Nephron (organoid): Measurements from ENCODE around the gene PCSK9.

Source experiments
- H3K27ac Mint-ChIP-seq, 3 experiments: 2 replicates each; pipeline ENCODE4 v1.8.0; 2020; ENCODE audit warnings: mixed read lengths in 3 of 3, mild to moderate bottlenecking in 2 of 3, moderate library complexity in 1 of 3
- H3K27me3 Mint-ChIP-seq: 2 replicates; pipeline ENCODE4 v1.8.0; 2021; ENCODE audit warnings: low read depth, mild to moderate bottlenecking, moderate library complexity, mixed read lengths
- H3K36me3 Mint-ChIP-seq: 2 replicates; pipeline ENCODE4 v1.8.0; 2020; ENCODE audit warnings: low read depth, mixed read lengths
- H3K4me1 Mint-ChIP-seq: 2 replicates; pipeline ENCODE4 v1.8.0; 2020; ENCODE audit warnings: mixed read lengths
- H3K4me3 Mint-ChIP-seq, 3 experiments: 2 replicates each; pipeline ENCODE4 v1.8.0; 2020; ENCODE audit warnings: mild to moderate bottlenecking in 3 of 3, mixed read lengths in 3 of 3, moderate library complexity in 2 of 3
- H3K9me3 Mint-ChIP-seq: 2 replicates; pipeline ENCODE4 v1.8.0; 2020; ENCODE audit warnings: mixed read lengths
- CTCF ChIP-seq, 3 experiments: fragments of 200-600 bp; sonication (generic); IDR thresholded peaks; one replicate each; pipeline ENCODE4 v1.5.0; 2021; ENCODE audit warnings: antibody characterized with exemption in 3 of 3; ENCODE audit not compliant: unreplicated experiment in 3 of 3

The PCSK9 gene

GRCh38 chr1:55033265-55033614 is 6.1 kb upstream of the PCSK9 start:
- peaks cover 3% of the 10 kb centered on the region for H3K9me3 Mint-ChIP-seq
- H3K4me1 Mint-ChIP-seq: peaks cover 4% of the 10 kb centered on the region
- peak overlapping the region in 2 of 3 experiments; percentile 9 to 57 for H3K27ac Mint-ChIP-seq
- no peak overlapping the region for H3K4me3 Mint-ChIP-seq
- H3K27me3 Mint-ChIP-seq: peaks cover 55% of the 10 kb centered on the region
- no peak for TF ChIP-seq CTCF (IDR thresholded peaks at IDR 0.05; ENCODE audit: unreplicated experiment in 3 of 3)
- peaks cover 9% of the 10 kb centered on the region for H3K36me3 Mint-ChIP-seq

GRCh38 chr1:55034476-55035133 is 4.7 kb upstream of the PCSK9 start:
- H3K4me3 Mint-ChIP-seq: no peak overlapping the region
- H3K4me1 Mint-ChIP-seq: peaks cover 14% of the 10 kb centered on the region
- no peak for TF ChIP-seq CTCF (IDR thresholded peaks at IDR 0.05; ENCODE audit: unreplicated experiment in 3 of 3)
- H3K27ac Mint-ChIP-seq: no peak overlapping the region
- H3K27me3 Mint-ChIP-seq: peaks cover 69% of the 10 kb centered on the region
- H3K9me3 Mint-ChIP-seq: peaks cover 3% of the 10 kb centered on the region
- peaks cover 9% of the 10 kb centered on the region for H3K36me3 Mint-ChIP-seq

GRCh38 chr1:55035904-55036303 is 3.4 kb upstream of the PCSK9 start:
- Mint-ChIP-seq H3K27ac (no peak overlapping the region), H3K4me1 (peaks cover 21% of the 10 kb centered on the region), H3K27me3 (peaks cover 76% of the 10 kb centered on the region), H3K4me3 (no peak overlapping the region), H3K9me3 (peaks cover 3% of the 10 kb centered on the region), H3K36me3 (peaks cover 9% of the 10 kb centered on the region)
- TF ChIP-seq CTCF (IDR thresholded peaks at IDR 0.05; ENCODE audit: unreplicated experiment in 3 of 3): no peak

GRCh38 chr1:55037733-55038551 is 1.4 kb upstream of the PCSK9 start:
- peaks cover 21% of the 10 kb centered on the region for H3K4me1 Mint-ChIP-seq
- TF ChIP-seq CTCF (IDR thresholded peaks at IDR 0.05; ENCODE audit: unreplicated experiment in 3 of 3): no peak
- no peak overlapping the region for H3K27ac Mint-ChIP-seq
- peak overlapping the region in 2 of 3 experiments; percentile 24 to 44 for H3K4me3 Mint-ChIP-seq
- H3K36me3 Mint-ChIP-seq: peaks cover 4% of the 10 kb centered on the region
- peaks cover 96% of the 10 kb centered on the region for H3K27me3 Mint-ChIP-seq
- H3K9me3 Mint-ChIP-seq: peaks cover 3% of the 10 kb centered on the region

GRCh38 chr1:55038552-55038838 is 853 bp upstream of the PCSK9 start:
- H3K27ac Mint-ChIP-seq: no peak overlapping the region
- H3K9me3 Mint-ChIP-seq: no peaks in the 10 kb centered on the region
- peak overlapping the region in 2 of 3 experiments; percentile 84 to 88 for H3K4me3 Mint-ChIP-seq
- peaks cover 92% of the 10 kb centered on the region for H3K27me3 Mint-ChIP-seq
- no peak for TF ChIP-seq CTCF (IDR thresholded peaks at IDR 0.05; ENCODE audit: unreplicated experiment in 3 of 3)
- peaks cover 2% of the 10 kb centered on the region for H3K36me3 Mint-ChIP-seq
- H3K4me1 Mint-ChIP-seq: peaks cover 21% of the 10 kb centered on the region

- peak overlapping the region; percentile 83 to 88 (median 84) for H3K4me3 Mint-ChIP-seq
- H3K4me1 Mint-ChIP-seq: peaks cover 21% of the 10 kb centered on the region
- H3K9me3 Mint-ChIP-seq: no peaks in the 10 kb centered on the region
- no peak overlapping the region for H3K27ac Mint-ChIP-seq
- peaks cover 90% of the 10 kb centered on the region for H3K27me3 Mint-ChIP-seq
- TF ChIP-seq CTCF (IDR thresholded peaks at IDR 0.05; ENCODE audit: unreplicated experiment in 3 of 3): no peak
- peaks cover 6% of the 10 kb centered on the region for H3K36me3 Mint-ChIP-seq
These were observed 390 bp upstream of the PCSK9 start for GRCh38 chr1:55038974-55039341.
